Mesothelial cell of epicardium (in vitro differentiated cells): Measurements from ENCODE around the gene ACBD3. TPM values are rescaled to one million over a fixed set of nuclear protein-coding genes. Genes with fewer than 3 reads are reported as not detected.
"Not testable (repeated sequence)": the region's sequence is repeated elsewhere in the genome, so short reads cannot be mapped to it uniquely, and the experiment has no call there.

Source experiments
- DNase-seq, 2 experiments: peaks; one replicate each; pipeline ENCODE4 v3.0.0; 2021; ENCODE audit warnings: low spot score in 2 of 2; ENCODE audit not compliant: unreplicated experiment in 2 of 2
- H3K27ac Mint-ChIP-seq: 2 replicates; pipeline ENCODE4 v1.8.0; 2021; ENCODE audit warnings: mixed read lengths
- H3K27me3 Mint-ChIP-seq: 2 replicates; pipeline ENCODE4 v1.8.0; 2021; ENCODE audit warnings: low read depth, mixed read lengths
- H3K36me3 Mint-ChIP-seq: 2 replicates; pipeline ENCODE4 v1.8.0; 2021; ENCODE audit warnings: mixed read lengths
- H3K4me1 Mint-ChIP-seq: 2 replicates; pipeline ENCODE4 v1.8.0; 2021; ENCODE audit warnings: mixed read lengths
- H3K4me3 Mint-ChIP-seq: 2 replicates; pipeline ENCODE4 v1.8.0; 2021; ENCODE audit warnings: mild to moderate bottlenecking, moderate library complexity, mixed read lengths
- H3K9me3 Mint-ChIP-seq: 2 replicates; pipeline ENCODE4 v1.8.0; 2021; ENCODE audit warnings: mixed read lengths
- total RNA-seq: library from RNA; stranded (reverse); gene quantifications from 3 replicates; pipeline ENCODE4 v1.2.1, GENCODE V29; 2021
- TF ChIP-seq, protein P1 (sequence below): fragments of 200-600 bp; sonication (generic); IDR thresholded peaks from one replicate; pipeline ENCODE4 v1.5.0; 2021; ENCODE audit warnings: antibody characterized with exemption; ENCODE audit not compliant: unreplicated experiment

ACBD3 gene
- total RNA-seq, 1 donor from 2014 or later: 44.7 TPM

DNA sequence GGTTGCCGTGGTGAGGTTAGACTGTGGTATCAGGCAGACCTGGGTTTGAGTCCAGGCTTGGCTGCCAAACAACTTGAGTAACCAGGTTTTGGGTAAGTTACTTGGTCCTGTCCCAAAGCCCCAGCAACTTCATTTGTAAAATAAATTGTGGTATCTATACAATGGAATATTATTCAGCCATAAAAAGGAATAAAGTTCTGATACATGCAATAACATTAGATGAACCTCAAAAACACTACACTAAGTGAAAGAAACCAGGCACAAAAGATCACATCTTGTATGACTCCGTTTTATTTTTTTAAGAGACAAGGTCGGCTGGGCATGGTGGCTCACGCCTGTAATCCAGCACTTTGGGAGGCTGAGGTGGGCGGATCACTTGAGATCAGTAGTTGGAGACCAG is 20.5 kb upstream of the ACBD3 start:
- Mint-ChIP-seq H3K4me3 (no peak overlapping the region), H3K27me3 (no peaks in the 10 kb centered on the region), H3K36me3 (no peaks in the 10 kb centered on the region), H3K9me3 (no peaks in the 10 kb centered on the region), H3K27ac (no peak overlapping the region), H3K4me1 (peaks cover 8% of the 10 kb centered on the region)
- DNase-seq: no peak
- TF ChIP-seq, protein P1, sequence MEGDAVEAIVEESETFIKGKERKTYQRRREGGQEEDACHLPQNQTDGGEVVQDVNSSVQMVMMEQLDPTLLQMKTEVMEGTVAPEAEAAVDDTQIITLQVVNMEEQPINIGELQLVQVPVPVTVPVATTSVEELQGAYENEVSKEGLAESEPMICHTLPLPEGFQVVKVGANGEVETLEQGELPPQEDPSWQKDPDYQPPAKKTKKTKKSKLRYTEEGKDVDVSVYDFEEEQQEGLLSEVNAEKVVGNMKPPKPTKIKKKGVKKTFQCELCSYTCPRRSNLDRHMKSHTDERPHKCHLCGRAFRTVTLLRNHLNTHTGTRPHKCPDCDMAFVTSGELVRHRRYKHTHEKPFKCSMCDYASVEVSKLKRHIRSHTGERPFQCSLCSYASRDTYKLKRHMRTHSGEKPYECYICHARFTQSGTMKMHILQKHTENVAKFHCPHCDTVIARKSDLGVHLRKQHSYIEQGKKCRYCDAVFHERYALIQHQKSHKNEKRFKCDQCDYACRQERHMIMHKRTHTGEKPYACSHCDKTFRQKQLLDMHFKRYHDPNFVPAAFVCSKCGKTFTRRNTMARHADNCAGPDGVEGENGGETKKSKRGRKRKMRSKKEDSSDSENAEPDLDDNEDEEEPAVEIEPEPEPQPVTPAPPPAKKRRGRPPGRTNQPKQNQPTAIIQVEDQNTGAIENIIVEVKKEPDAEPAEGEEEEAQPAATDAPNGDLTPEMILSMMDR: no peak

DNA sequence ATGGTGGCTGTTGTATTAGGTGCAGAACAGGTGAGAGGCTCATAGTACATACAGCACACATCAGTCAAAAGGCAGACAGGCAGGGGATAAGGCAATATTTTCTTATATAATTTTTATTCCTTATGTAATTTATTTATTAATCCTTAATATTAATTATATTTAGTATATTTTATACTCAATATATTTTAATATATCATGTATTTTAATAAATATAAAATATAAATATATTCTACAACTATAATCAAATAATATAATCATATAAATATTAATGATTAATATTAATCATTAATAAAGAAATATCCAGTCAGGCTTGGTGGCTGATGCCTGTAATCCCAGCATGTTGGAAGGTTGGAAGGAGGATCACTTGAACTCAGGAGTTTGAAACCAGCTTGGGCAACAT is 17.7 kb upstream of the ACBD3 start:
- no peaks in the 10 kb centered on the region for H3K4me1 Mint-ChIP-seq
- no peak overlapping the region for H3K4me3 Mint-ChIP-seq
- DNase-seq: no peak
- H3K36me3 Mint-ChIP-seq: no peaks in the 10 kb centered on the region
- no peaks in the 10 kb centered on the region for H3K27me3 Mint-ChIP-seq
- no peak overlapping the region for H3K27ac Mint-ChIP-seq
- no peaks in the 10 kb centered on the region for H3K9me3 Mint-ChIP-seq
- TF ChIP-seq, protein P1: no peak

DNA sequence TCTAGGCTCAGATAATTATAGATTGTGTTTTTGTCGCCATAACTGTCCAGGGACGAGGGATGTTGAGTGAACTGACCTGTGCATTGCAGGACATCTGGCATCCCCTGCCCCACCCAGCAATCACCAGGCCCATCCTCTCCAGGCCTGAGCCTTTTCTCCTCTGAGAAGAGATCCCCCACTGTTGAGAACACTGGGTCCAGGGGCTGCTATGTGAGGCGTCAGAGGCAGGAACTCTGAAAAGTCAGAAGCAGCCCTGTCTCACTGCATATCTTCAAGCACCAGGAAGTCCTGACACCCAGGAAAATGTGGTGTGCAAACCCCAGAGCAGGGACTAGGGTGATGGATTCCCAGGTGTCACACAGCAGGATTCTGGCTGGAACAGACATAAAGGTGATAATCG is 17.1 kb upstream of the ACBD3 start:
- no peak for DNase-seq
- Mint-ChIP-seq H3K27me3 (no peaks in the 10 kb centered on the region), H3K4me3 (no peak overlapping the region), H3K4me1 (no peaks in the 10 kb centered on the region), H3K27ac (no peak overlapping the region), H3K9me3 (no peaks in the 10 kb centered on the region), H3K36me3 (no peaks in the 10 kb centered on the region)
- TF ChIP-seq, protein P1: no peak

DNA sequence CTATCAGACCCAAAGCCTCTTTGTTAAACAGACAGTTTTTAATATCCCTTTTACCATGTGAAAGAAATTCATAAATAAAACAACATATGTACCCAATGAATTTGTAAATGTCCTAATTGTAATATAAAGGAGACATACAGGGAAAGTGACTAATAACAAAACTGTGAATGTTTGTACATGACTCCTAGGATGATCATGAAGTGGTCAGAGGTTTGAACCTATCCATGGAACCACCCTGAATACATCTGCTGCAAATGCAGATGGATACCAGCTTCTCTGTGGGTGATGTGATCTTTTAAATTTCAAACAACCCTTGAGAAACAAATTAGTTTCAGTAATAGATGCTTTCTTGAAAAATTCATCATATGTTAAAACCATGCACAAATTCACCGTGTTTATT is 16.7 kb upstream of the ACBD3 start:
- H3K27ac Mint-ChIP-seq: no peak overlapping the region
- DNase-seq: no peak
- TF ChIP-seq, protein P1: no peak
- no peaks in the 10 kb centered on the region for H3K36me3 Mint-ChIP-seq
- no peak overlapping the region for H3K4me3 Mint-ChIP-seq
- H3K9me3 Mint-ChIP-seq: no peaks in the 10 kb centered on the region
- H3K27me3 Mint-ChIP-seq: no peaks in the 10 kb centered on the region
- H3K4me1 Mint-ChIP-seq: no peaks in the 10 kb centered on the region

DNA sequence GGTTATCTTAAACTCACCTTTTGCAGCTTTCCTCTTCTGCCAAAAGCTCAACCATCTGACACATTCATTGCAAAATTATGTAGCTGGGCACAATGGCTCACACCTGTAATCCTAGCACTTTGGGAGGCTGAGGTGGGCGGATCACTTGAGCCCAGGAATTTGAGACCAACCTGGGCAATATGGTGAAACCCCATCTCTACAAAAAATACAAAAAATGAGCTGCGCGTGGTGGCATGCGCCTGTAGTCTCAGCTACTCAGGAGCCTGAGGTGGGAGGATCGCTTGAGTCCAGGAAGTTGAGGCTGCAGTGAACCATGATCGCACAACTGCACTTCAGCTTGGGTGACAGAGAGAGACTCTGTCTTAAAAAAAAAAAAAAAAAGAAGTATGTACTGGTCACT is 16.1 kb upstream of the ACBD3 start:
- H3K27ac Mint-ChIP-seq, DNase-seq, H3K9me3 Mint-ChIP-seq, H3K36me3 Mint-ChIP-seq, H3K4me1 Mint-ChIP-seq, H3K4me3 Mint-ChIP-seq, H3K27me3 Mint-ChIP-seq: not testable (repeated sequence)

DNA sequence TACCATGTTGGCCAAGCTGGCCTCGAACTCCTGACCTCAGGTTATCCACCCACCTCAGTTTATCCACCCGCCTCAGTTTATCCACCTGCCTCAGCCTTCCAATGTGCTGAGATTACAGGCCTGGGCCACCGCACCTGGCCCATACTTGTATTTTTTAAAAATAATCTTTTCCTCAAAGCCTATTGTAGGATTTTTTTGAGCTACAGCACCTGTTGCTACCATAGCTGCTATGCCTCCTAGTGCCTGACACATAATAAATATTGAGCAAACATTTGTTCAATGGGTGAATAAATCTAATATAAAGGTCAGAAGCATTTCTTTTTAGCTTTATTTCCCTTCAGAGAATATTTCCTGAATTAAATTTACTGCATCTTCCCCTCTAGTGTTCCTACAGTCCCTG is 15.7 kb upstream of the ACBD3 start:
- TF ChIP-seq, protein P1: no peak
- Mint-ChIP-seq H3K9me3 (no peaks in the 10 kb centered on the region), H3K36me3 (no peaks in the 10 kb centered on the region), H3K27me3 (no peaks in the 10 kb centered on the region), H3K27ac (no peak overlapping the region), H3K4me3 (no peak overlapping the region), H3K4me1 (no peaks in the 10 kb centered on the region)
- DNase-seq: no peak
